Measurements from ENCODE around the gene STPG4. TPM values are rescaled to one million over a fixed set of nuclear protein-coding genes. Genes with fewer than 3 reads are reported as not detected.
A peak's percentile ranks its signal among the peaks of the same experiment; 100 is the strongest.

Gene STPG4
- total RNA-seq, 4 donors from 2014 or later: 0.30 to 2.6 (median 1.4) TPM; not detected in 1

GRCh38 chr2:47070155-47070919, 84.8 kb downstream of the STPG4 start:
- no peak for DNase-seq (ENCODE audit: low spot score in 2 of 2)
- H3K4me1 ChIP-seq: peaks cover 7 to 99% (median 83%) of the 10 kb centered on the region in 4 donors
- H3K27ac ChIP-seq: peak overlapping the region; percentile 76 to 96 (median 84)
- H3K36me3 ChIP-seq: peaks cover 0 to 7% (median 0%) of the 10 kb centered on the region in 3 donors
- no peaks in the 10 kb centered on the region for H3K27me3 ChIP-seq
- no peak for TF ChIP-seq EP300 (IDR thresholded peaks at IDR 0.05)
- TF ChIP-seq POLR2A (IDR thresholded peaks at IDR 0.05): no peak
- no peak for TF ChIP-seq CTCF (IDR thresholded peaks at IDR 0.05)
- H3K9me3 ChIP-seq: no peaks in the 10 kb centered on the region
- H3K4me3 ChIP-seq: no peak overlapping the region
- 61 to 77% methylated on average over 9 to 12 of the region's 13 CpGs for WGBS, 2 donors

- DNase-seq (ENCODE audit: low spot score in 2 of 2): peak in 1 of 2 donors; percentile 49
- Histone ChIP-seq H3K36me3 (peaks cover 0 to 7% (median 0%) of the 10 kb centered on the region in 3 donors), H3K4me3 (no peak overlapping the region), H3K9me3 (no peaks in the 10 kb centered on the region), H3K4me1 (peaks cover 7 to 99% (median 78%) of the 10 kb centered on the region in 4 donors), H3K27me3 (no peaks in the 10 kb centered on the region), H3K27ac (peak overlapping the region; percentile 76 to 96 (median 84))
- 19 to 26% methylated on average over 3 to 4 of the region's 6 CpGs for WGBS, 2 donors
- TF ChIP-seq POLR2A (IDR thresholded peaks at IDR 0.05) (no peak), EP300 (IDR thresholded peaks at IDR 0.05) (peak; percentile 37 to 39)
Measured at GRCh38 chr2:47069628-47070154, 85.4 kb downstream of the STPG4 start.

GRCh38 chr2:47068981-47069627, 86.0 kb downstream of the STPG4 start:
- H3K36me3 ChIP-seq: peaks cover 0 to 2% (median 0%) of the 10 kb centered on the region in 3 donors
- TF ChIP-seq POLR2A (IDR thresholded peaks at IDR 0.05) (no peak), EP300 (IDR thresholded peaks at IDR 0.05) (no peak), CTCF (IDR thresholded peaks at IDR 0.05) (no peak)
- H3K4me1 ChIP-seq: peaks cover 7 to 99% (median 77%) of the 10 kb centered on the region in 4 donors
- no peak for DNase-seq (ENCODE audit: low spot score in 2 of 2)
- no peaks in the 10 kb centered on the region for H3K27me3 ChIP-seq
- no peak overlapping the region for H3K4me3 ChIP-seq
- H3K9me3 ChIP-seq: no peaks in the 10 kb centered on the region
- WGBS, 2 donors: 55 to 64% methylated on average over 6 of the region's 6 CpGs
- H3K27ac ChIP-seq: peak overlapping the region; percentile 76 to 96 (median 84)

DNA sequence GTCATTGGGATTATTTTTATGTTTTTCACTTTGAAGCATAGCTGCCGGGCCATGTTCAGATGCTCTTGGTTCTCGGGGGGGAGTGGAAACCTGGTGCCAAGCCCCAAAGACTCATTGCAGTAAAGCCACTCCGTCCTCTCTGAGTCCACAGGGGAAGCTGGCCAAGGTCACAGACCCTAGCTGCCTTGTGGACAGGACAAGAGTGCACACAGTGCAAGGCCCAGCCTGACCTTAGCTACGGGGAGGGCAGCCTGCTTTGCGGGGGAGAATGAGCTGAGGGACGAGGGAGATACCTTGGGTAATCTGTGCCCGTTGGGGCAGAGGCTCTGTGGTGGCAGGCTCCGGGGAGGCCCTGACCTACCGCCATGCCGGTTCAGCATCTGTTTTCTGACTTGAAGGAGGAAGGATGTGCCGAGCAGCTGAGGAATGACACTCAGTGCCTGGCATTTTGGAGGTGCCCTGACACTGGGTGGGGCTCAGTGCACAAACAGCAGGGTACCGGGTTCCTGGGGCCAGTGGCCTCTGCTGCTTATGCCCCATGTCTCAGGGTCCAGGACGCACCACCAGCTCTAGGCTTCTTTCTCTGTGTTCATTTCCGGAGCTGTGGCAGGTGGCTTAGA, 87.2 kb downstream of the STPG4 start:
- peaks cover 7 to 99% (median 71%) of the 10 kb centered on the region in 4 donors for H3K4me1 ChIP-seq
- H3K9me3 ChIP-seq: no peaks in the 10 kb centered on the region
- H3K36me3 ChIP-seq: no peaks in the 10 kb centered on the region
- no peaks in the 10 kb centered on the region for H3K27me3 ChIP-seq
- no peak for DNase-seq (ENCODE audit: low spot score in 2 of 2)
- no peak overlapping the region for H3K4me3 ChIP-seq
- no peak for TF ChIP-seq CTCF (IDR thresholded peaks at IDR 0.05)
- no peak for TF ChIP-seq EP300 (IDR thresholded peaks at IDR 0.05)
- 38 to 48% methylated on average over 14 of the region's 14 CpGs for WGBS, 2 donors
- peak overlapping the region in 3 of 4 donors; percentile 78 to 96 (median 89) for H3K27ac ChIP-seq

DNA sequence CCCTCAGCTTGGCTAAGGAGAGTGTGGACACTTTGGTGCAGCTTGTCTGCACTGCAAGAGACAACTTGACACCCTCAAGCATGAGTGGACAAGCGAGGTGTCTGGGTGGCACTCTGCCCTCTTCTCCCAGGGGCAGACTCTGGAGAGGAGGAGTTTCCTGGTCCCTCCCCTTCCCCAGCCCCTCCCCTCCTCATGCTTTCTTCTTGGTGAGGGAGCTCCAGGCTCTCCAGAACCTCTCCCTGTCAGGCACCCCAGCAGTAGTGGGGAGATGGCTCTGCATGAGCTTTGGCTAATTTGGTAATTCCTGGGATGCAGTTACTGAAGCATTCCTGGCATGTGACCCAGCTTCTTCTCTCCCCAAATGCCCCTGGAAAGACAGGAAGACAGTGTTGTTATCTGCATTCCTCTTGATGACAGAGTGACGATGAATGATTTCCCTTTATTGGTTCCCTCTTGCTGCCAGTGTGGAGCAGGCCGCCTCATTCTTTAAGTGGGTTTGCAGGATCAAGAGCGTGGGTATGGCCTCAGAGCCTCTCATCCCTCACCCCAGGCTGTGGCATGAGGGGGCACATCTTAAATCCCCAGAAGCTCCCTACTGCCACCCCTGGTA, 89.2 kb downstream of the STPG4 start:
- Histone ChIP-seq H3K36me3 (peaks cover 0 to 5% (median 0%) of the 10 kb centered on the region in 3 donors), H3K9me3 (no peaks in the 10 kb centered on the region), H3K4me3 (no peak overlapping the region), H3K4me1 (peaks cover 0 to 99% (median 67%) of the 10 kb centered on the region in 4 donors), H3K27ac (peak overlapping the region in 3 of 4 donors; percentile 40 to 89 (median 75)), H3K27me3 (no peaks in the 10 kb centered on the region)
- TF ChIP-seq POLR2A (IDR thresholded peaks at IDR 0.05) (no peak), EP300 (IDR thresholded peaks at IDR 0.05) (no peak), CTCF (IDR thresholded peaks at IDR 0.05) (no peak)
- no peak for DNase-seq (ENCODE audit: low spot score in 2 of 2)
- WGBS, 2 donors: 33 to 43% methylated on average over 3 to 4 of the region's 4 CpGs

Measured in tibial nerve (tissue), 4 donors.